H1 (cell line): ENCODE measurements around the gene RAB31. TPM values are rescaled to one million over a fixed set of nuclear protein-coding genes. Genes with fewer than 3 reads are reported as not detected.

Experiments
- CTCF ChIA-PET: fragments of 300-600 bp; sonication (Branson Sonifier 250); formaldehyde crosslinking; loops from one replicate; lab custom pipeline; 2021; ENCODE audit not compliant: partially characterized antibody; lab: Charles Lee
- POLR2A ChIA-PET: fragments of 300-600 bp; sonication (Branson Sonifier 250); formaldehyde crosslinking; loops from one replicate; lab custom pipeline; 2021; ENCODE audit warnings: inconsistent platforms; ENCODE audit not compliant: partially characterized antibody; lab: Charles Lee
- DNase-seq, 2 experiments: peaks; one replicate each; pipeline versions ENCODE4 v3.0.0 to v3.0.0-alpha.2; 2010 to 2022; ENCODE audit warnings: low spot score in 2 of 2, low read depth in 1 of 2, mixed read lengths in 1 of 2
- FAIRE-seq: peaks from 2 replicates; lab custom pipeline; 2011; peaks lifted over from hg19 to GRCh38; lab: Jason Lieb, UNC
- H2AFZ ChIP-seq: 2 replicates; pipeline ENCODE4 v1.8.1; 2012; ENCODE audit warnings: low read length, inconsistent platforms
- H2AK5ac ChIP-seq: 2 replicates; pipeline ENCODE4 v1.6.1; 2013; ENCODE audit warnings: low read depth, low read length
- H2BK120ac ChIP-seq: replicated peaks from 2 replicates; pipeline ENCODE3; 2013; ENCODE audit warnings: low read depth, low read length, inconsistent platforms
- H2BK12ac ChIP-seq: 2 replicates; pipeline ENCODE4 v1.6.1; 2013; ENCODE audit warnings: low read depth, low read length
- H2BK15ac ChIP-seq: 2 replicates; pipeline ENCODE4 v1.6.1; 2013; ENCODE audit warnings: low read length
- H2BK20ac ChIP-seq: 2 replicates; pipeline ENCODE4 v1.6.1; 2013; ENCODE audit warnings: low read length
- H2BK5ac ChIP-seq: 2 replicates; pipeline ENCODE4 v1.6.1; 2013; ENCODE audit warnings: low read depth, low read length
- H3K14ac ChIP-seq: 2 replicates; pipeline ENCODE4 v1.6.1; 2013; ENCODE audit warnings: inconsistent platforms; ENCODE audit not compliant: insufficient read length
- H3K18ac ChIP-seq: 2 replicates; pipeline ENCODE4 v1.6.1; 2013; ENCODE audit warnings: low read length; ENCODE audit errors: extremely low read depth
- H3K23ac ChIP-seq: 2 replicates; pipeline ENCODE4 v1.6.1; 2013; ENCODE audit warnings: inconsistent platforms; ENCODE audit not compliant: insufficient read length
- H3K23me2 ChIP-seq: 2 replicates; pipeline ENCODE4 v1.6.1; 2013; ENCODE audit warnings: low read depth, low read length
- H3K27ac ChIP-seq: 2 replicates; pipeline ENCODE4 v1.6.1; 2011; ENCODE audit warnings: low read depth, low read length, inconsistent platforms
- H3K27me3 ChIP-seq, 4 experiments: replicated peaks in 1 of 4; 1 replicate in 1 of 4; 2 replicates in 3 of 4; pipeline versions ENCODE4 v1.6.1 to v1.8.1; 2011 to 2013; ENCODE audit warnings: low read length in 3 of 4, mild to moderate bottlenecking in 3 of 4, inconsistent platforms in 2 of 4, mixed read lengths in 2 of 4, moderate library complexity in 1 of 4; ENCODE audit not compliant: control insufficient read depth in 3 of 4, insufficient read depth in 3 of 4; ENCODE audit errors: extremely low read depth in 1 of 4
- H3K36me3 ChIP-seq, 4 experiments: 2 replicates each; pipeline versions ENCODE4 v1.6.1 to v1.8.1; 2011 to 2013; ENCODE audit warnings: mild to moderate bottlenecking in 4 of 4, low read length in 3 of 4, moderate library complexity in 2 of 4, control low read depth in 1 of 4, inconsistent platforms in 1 of 4; ENCODE audit not compliant: insufficient read depth in 4 of 4, control insufficient read depth in 2 of 4
- H3K4ac ChIP-seq: replicated peaks from 2 replicates; pipeline ENCODE3; 2013; ENCODE audit warnings: low read length, low read depth, mixed read lengths, inconsistent platforms; ENCODE audit not compliant: insufficient read length
- H3K4me1 ChIP-seq, 4 experiments: replicated peaks in 1 of 4; 1 replicate in 1 of 4; 2 replicates in 3 of 4; pipeline versions ENCODE4 v1.6.1 to v1.8.1; 2011 to 2013; ENCODE audit warnings: low read length in 3 of 4, inconsistent platforms in 2 of 4, mixed read lengths in 1 of 4; ENCODE audit not compliant: insufficient read depth in 4 of 4, control insufficient read depth in 3 of 4
- H3K4me2 ChIP-seq, 2 experiments: 2 replicates each; pipeline versions ENCODE4 v1.6.1 to v1.8.1; 2011 to 2013; ENCODE audit warnings: low read depth in 2 of 2, low read length in 2 of 2, control low read depth in 1 of 2, inconsistent platforms in 1 of 2, mild to moderate bottlenecking in 1 of 2; ENCODE audit not compliant: insufficient read depth in 1 of 2
- H3K4me3 ChIP-seq, 4 experiments: fragments of 200-600, 300-600 bp in 1 of 4; sonication (generic), shearing (Covaris generic), sonication (Bioruptor Twin) in 1 of 4; 2 replicates each; pipeline versions ENCODE4 v1.5.1 to v1.8.1; 2011 to 2016; ENCODE audit warnings: low read length in 4 of 4, low read depth in 3 of 4, control low read depth in 2 of 4, inconsistent platforms in 2 of 4, mild to moderate bottlenecking in 2 of 4, mixed read lengths in 1 of 4, moderate library complexity in 1 of 4; ENCODE audit not compliant: insufficient read depth in 2 of 4; ENCODE audit errors: extremely low read depth in 1 of 4
- H3K56ac ChIP-seq: replicated peaks from 2 replicates; pipeline ENCODE3; 2013; ENCODE audit warnings: low read depth, mild to moderate bottlenecking, mixed read lengths, low read length, inconsistent platforms; ENCODE audit not compliant: insufficient read length
- H3K79me1 ChIP-seq: 2 replicates; pipeline ENCODE4 v1.6.1; 2013; ENCODE audit warnings: low read depth, low read length, control low read depth
- H3K79me2 ChIP-seq, 2 experiments: 2 replicates each; pipeline versions ENCODE4 v1.6.1 to v1.8.1; 2012 to 2013; ENCODE audit warnings: low read length in 2 of 2, mild to moderate bottlenecking in 2 of 2, inconsistent platforms in 1 of 2; ENCODE audit not compliant: insufficient read depth in 2 of 2, control insufficient read depth in 1 of 2
- H3K9ac ChIP-seq, 4 experiments: replicated peaks in 1 of 4; 1 replicate in 1 of 4; 2 replicates in 3 of 4; pipeline versions ENCODE4 v1.6.1 to v1.8.1; 2011 to 2013; ENCODE audit warnings: low read depth in 3 of 4, low read length in 3 of 4, control low read depth in 2 of 4, mild to moderate bottlenecking in 2 of 4, moderate library complexity in 2 of 4, inconsistent platforms in 1 of 4; ENCODE audit errors: extremely low read depth in 1 of 4
- H3K9me3 ChIP-seq, 2 experiments: 2 replicates each; pipeline versions ENCODE4 v1.6.1 to v1.8.1; 2012 to 2013; ENCODE audit warnings: mild to moderate bottlenecking in 2 of 2, moderate library complexity in 2 of 2, control low read depth in 1 of 2, inconsistent platforms in 1 of 2, low read depth in 1 of 2, low read length in 1 of 2, mixed read lengths in 1 of 2; ENCODE audit not compliant: insufficient read depth in 2 of 2
- H4K20me1 ChIP-seq, 2 experiments: replicated peaks in 1 of 2; 2 replicates each; pipeline versions ENCODE3 to v1.8.1; 2011 to 2013; ENCODE audit warnings: inconsistent platforms in 2 of 2, low read length in 2 of 2, mild to moderate bottlenecking in 1 of 2; ENCODE audit not compliant: insufficient read depth in 2 of 2, control insufficient read depth in 1 of 2
- H4K5ac ChIP-seq: 2 replicates; pipeline ENCODE4 v1.6.1; 2013; ENCODE audit warnings: low read length, low read depth, mixed read lengths, inconsistent platforms; ENCODE audit not compliant: insufficient read length
- H4K8ac ChIP-seq: 2 replicates; pipeline ENCODE4 v1.8.0; 2013; ENCODE audit warnings: mild to moderate bottlenecking, moderate library complexity, low read length, inconsistent platforms; ENCODE audit not compliant: insufficient read depth; ENCODE audit errors: extremely low read depth
- H4K91ac ChIP-seq: replicated peaks from 2 replicates; pipeline ENCODE3; 2013; ENCODE audit warnings: low read length, mixed read lengths, inconsistent platforms; ENCODE audit not compliant: insufficient read length
- BACH1 ChIP-seq: IDR thresholded peaks from 2 replicates; pipeline ENCODE4 v1.6.1; 2012; ENCODE audit warnings: low read length, improper control_type of control experiment
- CBX5 ChIP-seq: fragments of 300-800, 300-1000 bp; sonication (generic); IDR thresholded peaks from 2 replicates; pipeline ENCODE4 v1.7.1; 2016; ENCODE audit warnings: antibody characterized with exemption, low read length, low read depth
- PHF8 ChIP-seq: fragments of 200-600 bp; sonication (generic); conservative IDR thresholded peaks from 2 replicates; pipeline ENCODE4 v1.7.1; 2012; ENCODE audit warnings: low read depth, mild to moderate bottlenecking, inconsistent platforms, low read length, moderate library complexity
- POLR2AphosphoS5 ChIP-seq: IDR thresholded peaks from 2 replicates; pipeline ENCODE4 v1.6.1; 2011; ENCODE audit warnings: low read depth, low read length
- USF2 ChIP-seq: IDR thresholded peaks from 2 replicates; pipeline ENCODE4 v1.6.1; 2011; ENCODE audit warnings: low read length, improper control_type of control experiment
- YY1 ChIP-seq: IDR thresholded peaks from 2 replicates; pipeline ENCODE4 v1.6.1; 2011; ENCODE audit warnings: low read depth, mild to moderate bottlenecking, low read length
- WGBS, 2 experiments: shearing (Covaris generic) in 1 of 2; methylation state at CpG; one replicate each; pipeline versions ENCODE4 v1.1.6 to v1.1.7; 2013 to 2015; ENCODE audit warnings: low lambda C conversion rate in 2 of 2, mixed read lengths in 2 of 2, inconsistent platforms in 1 of 2, low coverage in 1 of 2, missing lambda C conversion rate in 1 of 2; ENCODE audit not compliant: insufficient replicate concordance in 2 of 2, insufficient coverage in 1 of 2, insufficient read length in 1 of 2; ENCODE audit errors: extremely low coverage in 1 of 2, missing lambda C conversion rate in 1 of 2; 5-methylcytosine and 5-hydroxymethylcytosine counted together
- polyA plus RNA-seq, 7 experiments: library from polyadenylated mRNA; depleted of rRNA in 3 of 7; stranded (reverse) in 5 of 7; unstranded in 2 of 7; fragments of >200 nt in 5 of 7; fragments of 200-250 nt in 2 of 7; gene quantifications; 1 replicate in 5 of 7; 2 replicates in 1 of 7; 4 replicates in 1 of 7; pipeline versions ENCODE4 v1.2.1 to v1.2.3, GENCODE V29; 2011 to 2013; ENCODE audit warnings: missing spikeins in 2 of 7, mixed read lengths in 2 of 7
- total RNA-seq: library from RNA; stranded (reverse); fragmentation: NEBNext Ultra II Directional; extraction: Animal tissue kit (Norgen Biotek cat#: 25700); gene quantifications from 2 replicates; pipeline ENCODE4 v1.2.1, GENCODE V29; 2021

Gene RAB31
- total and polyA plus RNA-seq, 2 of the 8 experiments (the other 6 are each of a cell fraction or from before 2014, with no cell fraction given): 15.2 to 40.9 TPM

- no peak overlapping the region for H3K4me3 ChIP-seq
- TF ChIP-seq POLR2AphosphoS5 (no peak), YY1 (no peak), BACH1 (no peak), CBX5 (no peak), USF2 (no peak), PHF8 (no peak)
- TF ChIP-seq, all 59 proteins: peak for 0
- FAIRE-seq (no peak), DNase-seq (no peak)
- ChIA-PET CTCF (interaction anchor here (0.6 kb wide), 1 partner anchor 523 kb away, joined by 3 read pairs; no protein-coding TSS in a partner anchor), POLR2A (interaction anchor here (1.5 kb wide), 1 partner anchor 15 kb away, joined by 3 read pairs; no protein-coding TSS in a partner anchor)
- Histone ChIP-seq H3K9me3 (no peaks in the 10 kb centered on the region), H4K5ac (no peak overlapping the region), H3K27ac (no peak overlapping the region), H3K4me1 (peaks cover 0 to 4% (median 2%) of the 10 kb centered on the region in 4 experiments; a peak in 3 of 7 replicates), H3K23me2 (no peaks in the 10 kb centered on the region), H3K4me2 (no peak overlapping the region), H2AFZ (no peak overlapping the region), H3K27me3 (no peaks in the 10 kb centered on the region), H3K14ac (no peak overlapping the region), H2BK15ac (no peak overlapping the region), H4K91ac (no peak overlapping the region), H3K36me3 (no peaks in the 10 kb centered on the region), H2BK120ac (no peak overlapping the region), H4K20me1 (peaks cover 0 to 2% of the 10 kb centered on the region in 2 experiments), H3K56ac (no peak overlapping the region), H2BK12ac (no peak overlapping the region), H3K18ac (no peak overlapping the region), H3K79me2 (peaks cover 0 to 6% of the 10 kb centered on the region in 2 experiments; a peak in 1 of 4 replicates), H4K8ac (no peak overlapping the region), H3K9ac (no peak overlapping the region), H2AK5ac (no peak overlapping the region), H3K23ac (no peak overlapping the region), H3K4ac (no peak overlapping the region), H2BK20ac (no peak overlapping the region), H2BK5ac (no peak overlapping the region), H3K79me1 (peaks cover 3% of the 10 kb centered on the region)
- WGBS, 2 experiments: 97% methylated on average over 5 of the region's 5 CpGs; no CpG with 5 or more reads in 1 of the 2 experiments
Measured at GRCh38 chr18:9724797-9725585, 16.9 kb downstream of the RAB31 start.
